ENCODE data around the gene OR56B4.

DNA sequence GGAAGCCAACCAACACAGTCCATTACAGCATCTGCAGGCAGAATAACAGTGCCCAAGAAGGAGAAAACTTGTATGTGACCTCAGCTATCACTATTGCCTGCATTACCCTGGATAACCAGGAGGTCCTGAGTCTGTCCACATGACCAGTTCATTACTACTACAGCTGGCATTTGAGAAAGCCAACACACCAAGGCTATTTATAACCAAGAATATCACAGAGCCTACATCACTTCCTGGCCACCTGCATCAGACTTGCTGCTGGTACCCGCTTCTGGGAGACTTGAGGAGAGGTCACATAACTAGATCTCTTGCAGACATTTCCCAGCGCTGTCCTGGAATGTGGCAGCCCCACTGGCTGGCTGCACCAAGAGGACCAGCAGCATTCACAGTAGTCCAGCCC is 11.1 kb upstream of the OR56B4 start:
- TF ChIP-seq, protein P1, sequence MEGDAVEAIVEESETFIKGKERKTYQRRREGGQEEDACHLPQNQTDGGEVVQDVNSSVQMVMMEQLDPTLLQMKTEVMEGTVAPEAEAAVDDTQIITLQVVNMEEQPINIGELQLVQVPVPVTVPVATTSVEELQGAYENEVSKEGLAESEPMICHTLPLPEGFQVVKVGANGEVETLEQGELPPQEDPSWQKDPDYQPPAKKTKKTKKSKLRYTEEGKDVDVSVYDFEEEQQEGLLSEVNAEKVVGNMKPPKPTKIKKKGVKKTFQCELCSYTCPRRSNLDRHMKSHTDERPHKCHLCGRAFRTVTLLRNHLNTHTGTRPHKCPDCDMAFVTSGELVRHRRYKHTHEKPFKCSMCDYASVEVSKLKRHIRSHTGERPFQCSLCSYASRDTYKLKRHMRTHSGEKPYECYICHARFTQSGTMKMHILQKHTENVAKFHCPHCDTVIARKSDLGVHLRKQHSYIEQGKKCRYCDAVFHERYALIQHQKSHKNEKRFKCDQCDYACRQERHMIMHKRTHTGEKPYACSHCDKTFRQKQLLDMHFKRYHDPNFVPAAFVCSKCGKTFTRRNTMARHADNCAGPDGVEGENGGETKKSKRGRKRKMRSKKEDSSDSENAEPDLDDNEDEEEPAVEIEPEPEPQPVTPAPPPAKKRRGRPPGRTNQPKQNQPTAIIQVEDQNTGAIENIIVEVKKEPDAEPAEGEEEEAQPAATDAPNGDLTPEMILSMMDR (IDR thresholded peaks at IDR 0.05; ENCODE audit: insufficient read depth, low read length, poor library complexity, severe bottlenecking), result no peak
- no peak for TF ChIP-seq EZH2phosphoT487 (conservative IDR thresholded peaks at IDR 0.05; ENCODE audit: low read length)

All from SU-DHL-6 (cell line).